NCI-H1436 treated with DMSO at 0.1 percent for 48 hours (cell line): ENCODE data around the gene GTF2H4.
"Not testable (repeated sequence)": the region's sequence is repeated elsewhere in the genome, so short reads cannot be mapped to it uniquely, and the experiment has no call there.

ENCODE experiments used
- DNase-seq: peaks from one replicate; lab custom pipeline; 2025; lab: John Stamatoyannopoulos, UW

The GTF2H4 gene

DNA sequence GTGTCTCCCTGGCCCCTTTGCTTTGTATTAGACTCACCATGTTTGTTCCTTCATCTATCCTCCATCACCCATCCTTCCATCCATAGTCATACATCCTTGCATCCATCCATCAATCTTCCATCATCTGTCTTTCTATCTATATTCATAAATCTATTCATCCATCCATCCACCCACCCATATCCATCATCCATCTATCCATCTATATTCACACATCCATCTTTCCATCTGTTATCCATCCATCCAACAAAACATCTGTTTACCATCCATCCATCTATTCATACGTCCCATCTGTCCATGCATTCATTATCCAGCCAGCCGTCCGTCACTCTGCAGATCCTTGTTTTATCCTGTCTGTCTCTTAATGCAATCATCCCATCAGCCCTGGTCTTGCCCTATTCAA, 13.1 kb upstream of the GTF2H4 start:
- no peak for DNase-seq

GRCh38 chr6:30895343-30895742, 12.7 kb upstream of the GTF2H4 start:
- DNase-seq, result no peak

GRCh38 chr6:30896541-30896940, 11.5 kb upstream of the GTF2H4 start:
- no peak for DNase-seq

DNA sequence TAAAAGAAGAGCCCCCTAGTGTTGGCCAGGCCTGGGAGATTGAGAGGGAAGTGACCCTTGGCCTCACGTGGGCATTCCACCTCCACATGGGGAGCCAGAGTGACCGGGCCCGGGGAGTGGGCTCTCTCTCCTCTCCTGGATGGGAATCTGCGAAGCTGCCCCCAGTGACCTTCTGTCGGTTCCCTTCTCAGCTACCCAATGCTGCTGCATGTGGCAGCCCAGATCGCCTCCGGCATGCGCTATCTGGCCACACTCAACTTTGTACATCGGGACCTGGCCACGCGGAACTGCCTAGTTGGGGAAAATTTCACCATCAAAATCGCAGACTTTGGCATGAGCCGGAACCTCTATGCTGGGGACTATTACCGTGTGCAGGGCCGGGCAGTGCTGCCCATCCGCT, 10.1 kb upstream of the GTF2H4 start:
- no peak for DNase-seq

DNA sequence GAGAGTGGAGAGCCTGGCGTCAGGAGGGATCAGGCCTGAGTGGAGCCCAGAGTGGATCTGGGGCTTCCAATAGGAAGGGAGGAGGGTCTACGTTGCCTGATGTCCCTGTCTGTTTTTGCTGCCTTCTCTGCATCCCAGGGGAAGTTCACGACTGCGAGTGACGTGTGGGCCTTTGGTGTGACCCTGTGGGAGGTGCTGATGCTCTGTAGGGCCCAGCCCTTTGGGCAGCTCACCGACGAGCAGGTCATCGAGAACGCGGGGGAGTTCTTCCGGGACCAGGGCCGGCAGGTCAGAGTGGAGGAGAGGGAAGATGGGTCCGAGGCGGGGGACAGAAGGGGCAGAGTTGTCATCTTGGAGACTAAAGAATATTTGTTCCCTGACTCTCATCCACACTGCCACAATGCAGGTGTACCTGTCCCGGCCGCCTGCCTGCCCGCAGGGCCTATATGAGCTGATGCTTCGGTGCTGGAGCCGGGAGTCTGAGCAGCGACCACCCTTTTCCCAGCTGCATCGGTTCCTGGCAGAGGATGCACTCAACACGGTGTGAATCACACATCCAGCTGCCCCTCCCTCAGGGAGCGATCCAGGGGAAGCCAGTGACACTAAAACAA, 9.2 kb upstream of the GTF2H4 start:
- no peak for DNase-seq

DNA sequence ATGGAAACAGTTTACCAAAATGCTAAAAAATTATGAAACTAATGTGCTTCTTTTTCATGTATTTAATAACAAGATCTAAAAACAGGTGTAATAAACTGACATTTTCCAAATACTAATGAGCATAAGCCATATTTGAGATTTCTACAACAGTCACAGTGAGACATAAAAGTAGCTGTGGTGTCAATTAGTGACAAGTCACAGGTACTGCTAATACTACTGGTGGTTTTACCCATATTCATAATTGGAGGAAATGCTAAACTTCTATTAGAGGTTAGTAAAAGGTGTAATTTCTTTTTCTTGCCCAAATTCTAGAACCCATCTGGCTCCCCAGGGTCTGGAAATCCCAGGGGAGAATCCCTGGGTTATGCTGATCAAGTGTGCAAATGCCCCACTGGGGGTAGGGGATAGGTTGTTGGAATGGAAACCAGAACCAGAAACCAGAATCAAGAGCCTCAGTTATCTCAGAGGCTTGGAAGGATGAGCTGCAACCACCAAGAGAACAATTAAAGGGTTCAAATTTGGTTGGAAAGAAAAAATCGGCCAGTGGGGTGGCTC, 7.1 kb upstream of the GTF2H4 start:
- no peak for DNase-seq

- no peak for DNase-seq
These were observed 6.6 kb upstream of the GTF2H4 start for GRCh38 chr6:30901436-30901835.

DNA sequence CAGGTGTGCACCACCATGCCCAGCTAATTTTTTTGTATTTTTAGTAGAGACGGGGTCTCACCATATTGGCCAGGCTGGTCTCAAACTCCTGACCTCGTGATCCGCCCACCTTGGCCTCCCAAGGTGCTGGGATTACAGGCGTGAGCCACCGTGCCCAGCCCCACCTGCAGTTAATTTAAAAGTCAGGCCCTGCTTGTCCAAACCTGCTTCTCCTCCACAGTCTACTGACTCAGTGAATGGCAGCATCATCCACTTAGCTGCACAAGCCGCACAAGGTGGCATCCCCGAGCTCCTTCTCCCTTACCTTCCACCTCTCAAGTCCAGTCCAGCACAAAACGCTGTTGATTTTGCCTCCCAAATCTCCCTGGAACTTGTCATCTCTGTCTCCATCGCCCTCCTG, 5.8 kb upstream of the GTF2H4 start:
- DNase-seq, result not testable (repeated sequence)

- DNase-seq, result no peak
These were observed 5.3 kb upstream of the GTF2H4 start for GRCh38 chr6:30902709-30903108.

DNA sequence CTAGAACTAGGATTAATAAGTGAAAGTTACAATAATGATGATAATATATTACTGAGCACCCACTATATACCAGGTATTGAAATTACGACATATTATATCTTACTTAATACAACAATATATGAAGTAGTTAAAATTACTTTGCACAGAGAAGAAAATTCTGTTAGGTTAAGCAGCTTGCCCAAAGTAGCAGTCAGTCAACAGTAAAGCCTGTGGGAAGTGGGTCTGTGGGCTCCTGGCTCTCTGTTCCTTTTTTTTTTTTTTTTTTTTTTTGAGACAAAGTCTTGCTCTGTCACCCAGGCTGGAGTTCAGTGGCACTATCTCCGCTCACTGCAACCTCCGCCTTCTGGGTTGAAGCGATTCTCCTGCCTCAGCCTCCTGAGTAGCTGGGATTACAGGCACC, 4.8 kb upstream of the GTF2H4 start:
- no peak for DNase-seq

- not testable (repeated sequence) for DNase-seq
These were observed 683 bp upstream of the GTF2H4 start for GRCh38 chr6:30907290-30907757.

DNA sequence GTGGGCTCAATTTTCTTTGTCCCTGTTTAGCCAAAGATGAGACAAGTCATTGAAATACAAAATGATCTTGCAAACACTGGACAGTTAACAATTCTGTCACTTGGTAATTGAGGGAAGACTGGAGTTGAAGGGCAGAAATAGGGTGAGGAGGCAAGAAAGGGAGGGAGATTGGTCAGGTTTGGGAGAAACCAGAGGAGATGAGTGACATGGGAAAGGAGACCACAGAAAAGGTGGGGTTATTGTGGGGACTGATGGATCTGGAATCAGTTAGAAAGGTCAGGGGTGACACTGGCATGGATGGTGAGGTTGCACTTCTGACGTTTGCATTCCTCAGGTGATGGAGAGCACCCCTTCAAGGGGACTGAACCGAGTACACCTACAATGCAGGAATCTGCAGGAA, 693 bp downstream of the GTF2H4 start:
- DNase-seq, result no peak

DNA sequence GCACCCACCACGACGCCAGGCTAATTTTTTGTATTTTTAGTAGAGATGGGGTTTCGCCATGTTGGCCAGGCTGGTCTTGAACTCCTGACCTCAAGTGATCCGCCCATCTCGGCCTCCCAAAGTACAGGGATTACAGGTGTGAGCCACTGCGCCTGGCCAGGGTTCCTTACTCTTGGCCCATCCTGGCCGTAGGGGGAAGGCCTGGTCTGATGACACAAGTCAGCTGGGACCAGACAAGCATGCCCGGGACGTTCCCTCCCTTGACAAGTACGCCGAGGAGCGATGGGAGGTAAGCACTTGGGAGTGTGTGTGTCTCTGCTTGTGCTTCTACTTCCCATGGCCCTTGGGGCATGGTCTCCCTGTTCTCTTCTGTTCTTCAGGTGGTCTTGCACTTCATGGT, 2.5 kb downstream of the GTF2H4 start:
- not testable (repeated sequence) for DNase-seq

DNA sequence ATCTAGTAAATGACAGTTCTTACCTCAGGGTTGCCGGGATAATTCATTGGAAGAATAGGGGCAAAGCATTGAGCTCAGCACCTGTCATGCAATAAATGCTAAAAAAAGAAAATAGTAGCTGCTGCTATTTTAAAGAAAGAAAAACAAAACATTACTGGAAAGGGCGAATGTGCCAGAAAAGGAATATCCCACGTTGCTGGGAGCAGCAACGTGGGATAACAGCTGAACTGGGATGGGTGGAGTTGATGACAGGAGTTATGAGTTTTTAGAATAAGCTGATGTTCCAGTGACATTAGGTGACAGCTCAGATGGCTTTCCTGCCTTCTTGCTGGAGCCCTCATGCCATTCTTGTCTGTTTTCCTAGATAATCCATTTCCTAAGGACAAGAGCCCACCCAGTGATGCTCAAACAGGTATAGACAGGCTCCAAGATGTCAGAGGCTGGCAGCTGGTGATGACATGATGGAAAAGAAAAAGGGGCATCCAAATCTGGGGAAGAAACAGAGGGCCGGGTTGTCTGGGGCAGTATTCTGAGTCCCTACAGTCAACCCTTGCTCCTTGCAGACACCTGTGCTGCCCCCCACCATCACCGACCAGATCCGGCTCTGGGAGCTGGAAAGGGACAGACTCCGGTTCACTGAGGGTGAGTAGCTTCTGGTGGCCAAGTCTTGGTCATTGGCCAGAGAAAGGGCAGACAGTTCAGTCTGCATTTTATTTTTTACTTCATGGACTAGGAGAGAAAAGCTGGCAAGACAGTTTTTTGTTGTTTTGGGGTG, 4.9 kb downstream of the GTF2H4 start:
- no peak for DNase-seq

DNA sequence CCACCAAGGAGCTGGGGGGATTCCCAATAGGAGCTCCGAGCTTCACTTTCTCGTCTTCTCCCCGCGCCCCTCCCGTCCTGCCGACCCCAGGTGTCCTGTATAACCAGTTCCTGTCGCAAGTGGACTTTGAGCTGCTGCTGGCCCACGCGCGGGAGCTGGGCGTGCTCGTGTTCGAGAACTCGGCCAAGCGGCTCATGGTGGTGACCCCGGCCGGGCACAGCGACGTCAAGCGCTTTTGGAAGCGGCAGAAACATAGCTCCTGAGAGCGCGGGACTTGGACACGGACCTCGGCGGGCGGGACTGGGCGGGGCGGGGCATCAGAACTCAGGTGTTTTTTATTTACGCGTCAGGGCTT, 5.7 kb downstream of the GTF2H4 start:
- no peak for DNase-seq

DNA sequence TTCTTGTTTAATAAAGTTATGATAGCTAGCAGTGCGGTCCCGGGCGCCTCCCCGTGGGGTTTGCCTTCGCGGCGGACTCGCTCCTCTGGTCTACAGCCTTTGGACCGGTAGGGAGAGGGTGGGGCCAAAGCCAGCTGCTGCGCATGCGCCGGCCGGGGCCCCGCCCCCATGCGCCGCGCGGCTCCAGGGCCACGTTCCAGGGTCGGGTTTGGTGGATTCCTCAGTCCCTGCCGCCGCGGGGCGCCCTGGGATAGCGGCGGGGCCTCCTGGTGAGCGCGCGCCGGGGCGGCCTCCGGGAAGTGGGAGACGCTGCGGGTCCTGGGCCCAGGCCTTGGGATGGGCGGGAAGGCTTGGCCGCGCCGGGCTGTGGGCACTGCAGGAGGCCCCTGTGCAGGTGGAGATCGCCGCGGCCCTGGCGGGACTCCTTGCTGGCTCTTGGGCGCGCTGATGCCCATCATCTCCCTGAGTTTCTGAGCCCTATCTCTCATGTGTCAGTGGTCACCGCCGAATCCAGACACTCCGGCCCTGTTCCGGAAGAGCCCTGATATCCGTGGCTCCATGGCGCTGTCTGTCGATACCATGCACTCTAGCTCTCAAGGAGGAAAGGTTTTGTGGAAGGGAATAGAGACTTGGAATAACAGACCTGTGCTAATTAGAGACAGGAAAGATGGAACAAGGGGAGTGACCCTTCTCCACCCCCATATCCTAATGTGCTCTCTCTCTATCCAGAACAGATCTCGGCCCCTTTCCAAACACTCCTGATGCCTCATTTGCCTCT, 6.3 kb downstream of the GTF2H4 start, which contains the start of gene VARS2:
VARS2 (plus strand) TSS at position 163 of the 778 bp plus-strand sequence; CDS start at position 762, 599 bp downstream.
- DNase-seq, result peak; percentile 60

- no peak for DNase-seq
These were observed 7.0 kb downstream of the GTF2H4 start for GRCh38 chr6:30914854-30915590.

- no peak for DNase-seq
These were observed 7.6 kb downstream of the GTF2H4 start for GRCh38 chr6:30915591-30915946.

- no peak for DNase-seq
These were observed 9.0 kb downstream of the GTF2H4 start for GRCh38 chr6:30917041-30917440.

GRCh38 chr6:30917487-30917886, 9.5 kb downstream of the GTF2H4 start:
- no peak for DNase-seq

GRCh38 chr6:30918670-30919069, 10.7 kb downstream of the GTF2H4 start:
- DNase-seq, result no peak

GRCh38 chr6:30922447-30922852, 14.4 kb downstream of the GTF2H4 start:
- no peak for DNase-seq
